Astrocyte of the cerebellum (primary cell): ENCODE measurements around the gene SMAP2.

ENCODE experiments used
- DNase-seq: peaks from one replicate; pipeline ENCODE4 v3.0.0-alpha.2; 2011; ENCODE audit warnings: low read depth
- H3K4me3 ChIP-seq: 2 replicates; pipeline ENCODE4 v1.5.1; 2011; ENCODE audit warnings: mild to moderate bottlenecking, low read depth, low read length, moderate library complexity
- in situ Hi-C: cut with HindIII; loops from 2 replicates; pipeline ENCODE4 v1.10.0; 2017; ENCODE audit warnings: low sequenced_read_pairs
- TF ChIP-seq, protein P1 (sequence below): IDR thresholded peaks from 2 replicates; pipeline ENCODE4 v1.5.1; 2012; ENCODE audit warnings: low read length, low read depth, moderate library complexity, mild to moderate bottlenecking; ENCODE audit errors: missing control alignments

Gene SMAP2

DNA sequence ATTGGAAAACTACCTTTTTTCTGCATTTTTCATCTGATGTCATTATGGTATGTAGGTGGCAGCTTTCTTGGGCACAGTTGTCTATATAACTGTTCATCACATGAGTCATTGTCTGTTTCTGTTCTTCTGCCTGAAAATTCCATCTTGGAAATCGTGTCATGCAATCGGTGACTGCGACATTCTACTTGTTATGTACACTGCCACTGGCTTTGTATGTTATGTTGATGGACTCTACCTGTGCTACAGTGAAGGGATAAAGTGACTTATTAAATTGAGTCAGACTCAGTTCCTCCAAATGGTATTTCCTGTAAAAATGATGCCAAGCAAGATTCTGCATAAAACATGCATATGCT is 8.6 kb downstream of the SMAP2 start:
- TF ChIP-seq, protein P1, sequence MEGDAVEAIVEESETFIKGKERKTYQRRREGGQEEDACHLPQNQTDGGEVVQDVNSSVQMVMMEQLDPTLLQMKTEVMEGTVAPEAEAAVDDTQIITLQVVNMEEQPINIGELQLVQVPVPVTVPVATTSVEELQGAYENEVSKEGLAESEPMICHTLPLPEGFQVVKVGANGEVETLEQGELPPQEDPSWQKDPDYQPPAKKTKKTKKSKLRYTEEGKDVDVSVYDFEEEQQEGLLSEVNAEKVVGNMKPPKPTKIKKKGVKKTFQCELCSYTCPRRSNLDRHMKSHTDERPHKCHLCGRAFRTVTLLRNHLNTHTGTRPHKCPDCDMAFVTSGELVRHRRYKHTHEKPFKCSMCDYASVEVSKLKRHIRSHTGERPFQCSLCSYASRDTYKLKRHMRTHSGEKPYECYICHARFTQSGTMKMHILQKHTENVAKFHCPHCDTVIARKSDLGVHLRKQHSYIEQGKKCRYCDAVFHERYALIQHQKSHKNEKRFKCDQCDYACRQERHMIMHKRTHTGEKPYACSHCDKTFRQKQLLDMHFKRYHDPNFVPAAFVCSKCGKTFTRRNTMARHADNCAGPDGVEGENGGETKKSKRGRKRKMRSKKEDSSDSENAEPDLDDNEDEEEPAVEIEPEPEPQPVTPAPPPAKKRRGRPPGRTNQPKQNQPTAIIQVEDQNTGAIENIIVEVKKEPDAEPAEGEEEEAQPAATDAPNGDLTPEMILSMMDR = no peak
- in situ Hi-C loops = no loop called here
- no peak for DNase-seq
- no peak overlapping the region for H3K4me3 ChIP-seq

DNA sequence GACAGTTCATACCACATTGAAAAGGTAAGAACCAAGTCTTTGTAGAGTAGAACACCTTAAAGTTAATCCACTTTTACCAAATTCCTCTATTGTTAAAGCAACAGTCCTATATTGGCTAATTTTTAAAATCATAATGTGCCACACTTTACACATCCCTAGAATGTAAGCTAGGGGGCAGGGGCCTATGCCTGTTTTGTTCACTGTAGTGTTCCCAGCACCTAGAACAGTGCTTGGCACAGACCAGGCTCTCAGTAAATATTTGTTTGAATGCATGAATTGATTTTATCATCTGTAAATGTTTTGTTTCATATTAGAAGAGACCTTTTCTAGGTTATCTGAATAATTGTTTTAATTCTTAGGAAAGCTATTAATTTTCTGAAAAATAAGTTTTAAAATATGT is 9.1 kb downstream of the SMAP2 start:
- no peak overlapping the region for H3K4me3 ChIP-seq
- in situ Hi-C loops = no loop called here
- no peak for DNase-seq
- TF ChIP-seq, protein P1 = no peak

DNA sequence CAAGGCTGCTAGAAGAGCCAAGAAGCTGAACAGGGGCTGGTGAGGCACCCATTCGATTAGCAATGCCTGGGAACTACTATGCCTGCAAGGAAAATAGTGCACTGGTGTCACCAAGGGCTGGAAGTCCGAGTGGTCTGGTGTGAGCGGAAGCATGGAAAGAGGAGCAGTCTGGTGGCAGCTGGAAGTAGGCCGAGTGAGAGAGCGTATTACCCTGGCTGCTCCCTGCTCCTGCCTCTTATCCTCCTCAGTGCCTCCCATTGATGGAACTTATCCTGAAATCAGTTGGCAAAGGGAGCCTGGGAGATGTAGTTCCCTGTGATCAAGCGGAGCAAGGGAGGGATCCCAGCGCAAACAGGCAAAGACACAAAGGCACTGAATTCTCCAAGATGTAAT is 9.6 kb downstream of the SMAP2 start:
- in situ Hi-C loops = no loop called here
- TF ChIP-seq, protein P1 = no peak
- no peak for DNase-seq
- H3K4me3 ChIP-seq = no peak overlapping the region

DNA sequence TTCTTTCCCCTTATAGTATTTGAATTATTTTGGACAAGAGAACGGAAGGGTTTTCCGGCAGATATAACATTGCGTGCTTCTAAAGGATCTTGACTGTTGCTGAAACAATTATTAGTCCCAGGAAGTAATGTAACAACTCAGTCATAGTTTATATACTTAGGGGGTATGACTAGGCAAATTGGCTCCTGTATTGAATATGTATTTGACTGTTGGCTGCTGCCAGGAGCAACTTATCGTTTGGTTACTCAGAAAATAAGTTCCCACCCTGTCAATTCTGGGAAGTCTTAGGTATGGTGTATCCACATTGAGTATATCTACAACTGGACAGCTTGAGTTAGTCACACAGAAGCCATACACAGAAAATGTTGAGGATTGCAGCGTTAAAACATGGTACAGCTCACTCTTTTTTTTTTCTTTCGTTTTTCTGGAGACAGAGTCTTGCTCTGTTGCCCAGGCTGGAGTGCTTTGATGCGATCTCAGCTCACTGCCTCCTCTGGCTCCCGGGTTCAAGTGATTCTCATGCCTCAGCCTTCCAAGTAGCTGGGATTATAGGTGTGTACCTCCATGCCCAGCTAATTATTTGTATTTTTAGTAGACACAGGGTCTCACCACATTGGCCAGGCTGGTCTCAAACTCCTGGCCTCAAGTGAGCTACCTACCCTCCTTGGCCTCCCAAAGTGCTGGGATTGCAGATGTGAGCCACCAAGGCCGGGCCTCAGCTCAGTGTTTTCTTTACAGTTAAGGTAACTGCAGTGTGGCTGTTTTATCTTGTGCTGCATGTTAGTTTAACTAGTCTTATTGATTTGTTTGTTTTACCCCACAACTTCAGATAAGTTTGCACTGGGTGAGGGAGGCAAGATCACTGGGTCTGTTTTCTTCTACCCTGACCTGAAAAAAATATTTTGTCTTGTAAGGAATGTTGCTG is 10.2 kb downstream of the SMAP2 start:
- DNase-seq = no peak
- in situ Hi-C loops = no loop called here
- no peak overlapping the region for H3K4me3 ChIP-seq
- TF ChIP-seq, protein P1 = no peak

DNA sequence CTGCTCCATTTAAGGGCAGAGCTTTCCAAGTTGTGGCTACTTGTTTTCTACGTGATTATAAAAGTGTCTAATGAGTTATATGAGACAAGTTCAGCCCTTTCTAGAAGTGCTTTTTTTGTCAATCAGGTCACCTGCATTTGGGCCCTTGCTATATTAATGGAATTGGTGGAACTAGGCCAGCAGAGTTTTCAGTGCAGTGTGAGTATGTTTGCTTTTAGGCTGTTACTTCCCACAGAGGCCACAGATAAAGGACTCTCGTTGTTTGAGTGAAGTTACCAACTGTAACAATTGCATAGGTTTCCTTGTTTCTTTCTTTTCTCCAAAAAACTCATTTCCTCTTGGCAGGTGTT is 10.9 kb downstream of the SMAP2 start:
- no peak for DNase-seq
- in situ Hi-C loops = no loop called here
- H3K4me3 ChIP-seq = no peak overlapping the region
- TF ChIP-seq, protein P1 = no peak

DNA sequence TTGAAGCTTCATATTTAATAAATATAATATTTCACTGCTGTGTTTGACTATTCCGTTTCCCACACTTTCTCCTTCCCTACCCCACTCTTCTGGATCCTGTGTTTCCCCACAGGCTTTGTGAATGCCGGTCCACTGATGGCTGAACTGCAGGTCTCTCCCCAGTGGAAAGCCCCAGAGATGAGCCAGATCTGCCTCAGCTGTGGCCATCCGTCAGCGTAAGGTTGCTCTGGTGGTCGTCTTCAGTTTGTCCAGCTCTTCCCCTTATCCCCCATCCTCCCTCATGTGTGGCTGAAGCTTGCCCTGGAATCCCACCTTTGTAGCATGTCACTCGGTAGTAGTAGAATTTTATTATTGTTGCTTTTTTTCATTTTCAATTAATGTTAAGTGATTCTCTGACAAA is 11.4 kb downstream of the SMAP2 start:
- TF ChIP-seq, protein P1 = no peak

More for the DNA sequence above, 11.4 kb downstream of the SMAP2 start:
- in situ Hi-C loops = no loop called here
- H3K4me3 ChIP-seq = no peak overlapping the region
- DNase-seq = no peak
